Gastroesophageal sphincter (tissue), 4 donors: ENCODE results near the gene GTF2IRD1. TPM values are rescaled to one million over a fixed set of nuclear protein-coding genes. Genes with fewer than 3 reads are reported as not detected.
"Not testable (repeated sequence)": the region's sequence is repeated elsewhere in the genome, so short reads cannot be mapped to it uniquely, and the experiment has no call there.

Experiments
- ATAC-seq: fragments of 150-250 bp; one replicate; pipeline ENCODE4 v1.9.1; 2016; ENCODE audit warnings: mild to moderate bottlenecking, moderate library complexity
- H3K27ac ChIP-seq, 4 donors: fragments of 200-600 bp; sonication (generic) in 3 of 4; 1 replicate in 3 of 4; 2 replicates in 1 of 4; pipeline ENCODE4 v1.5.1; 2016 to 2019
- H3K27me3 ChIP-seq: fragments of 200-600 bp; sonication (generic); one replicate; pipeline ENCODE4 v1.5.1; 2019
- H3K36me3 ChIP-seq, 2 donors: fragments of 200-600 bp; sonication (generic); one replicate each; pipeline ENCODE4 v1.5.1; 2019; ENCODE audit warnings: control low read depth in 1 of 2
- H3K4me1 ChIP-seq, 3 donors: fragments of 200-600 bp; sonication (generic); 1 replicate in 2 of 3; 2 replicates in 1 of 3; pipeline ENCODE4 v1.5.1; 2016 to 2019; ENCODE audit warnings: control low read depth in 2 of 3
- H3K4me3 ChIP-seq, 2 donors: fragments of 200-600 bp; sonication (generic); one replicate each; pipeline ENCODE4 v1.5.1; 2019; ENCODE audit warnings: mild to moderate bottlenecking in 1 of 2, moderate library complexity in 1 of 2
- H3K9me3 ChIP-seq, 3 donors: fragments of 200-600 bp; sonication (generic); one replicate each; pipeline ENCODE4 v1.5.1; 2017 to 2019; ENCODE audit warnings: control low read depth in 2 of 3
- CTCF ChIP-seq, 4 experiments: fragments of 200-600 bp in 2 of 4; fragments of 450-650 bp in 2 of 4; sonication (generic) in 1 of 4; IDR thresholded peaks; one replicate each; pipeline ENCODE4 v1.5.1; 2017 to 2019; ENCODE audit warnings: antibody characterized with exemption in 4 of 4, mild to moderate bottlenecking in 2 of 4, moderate library complexity in 2 of 4
- EP300 ChIP-seq: sonication (generic); formaldehyde crosslinking; IDR thresholded peaks from one replicate; pipeline ENCODE4 v1.6.1; 2017; ENCODE audit warnings: antibody characterized with exemption, mild to moderate bottlenecking
- POLR2A ChIP-seq, 2 donors: fragments of 450-650 bp; IDR thresholded peaks; one replicate each; pipeline ENCODE4 v1.6.1; 2017; ENCODE audit warnings: antibody characterized with exemption in 2 of 2, mild to moderate bottlenecking in 2 of 2, moderate library complexity in 1 of 2
- POLR2AphosphoS5 ChIP-seq: sonication (generic); formaldehyde crosslinking; IDR thresholded peaks from one replicate; pipeline ENCODE4 v1.6.1; 2017; ENCODE audit warnings: antibody characterized with exemption
- WGBS, 2 donors: methylation state at CpG; one replicate each; pipeline ENCODE4 v1.1.5; 2018; ENCODE audit warnings: low coverage in 1 of 2; 5-methylcytosine and 5-hydroxymethylcytosine counted together
- total RNA-seq, 4 donors: library from RNA; depleted of rRNA; stranded (reverse); fragments of >200 nt; gene quantifications; one replicate each; pipeline ENCODE4 v1.1.0, GENCODE V29; 2016

GTF2IRD1 gene
- total RNA-seq, 4 donors from 2014 or later = 21.5 to 49.0 (median 28.2) TPM

GRCh38 chr7:74525140-74525539 lies 71.4 kb downstream of the GTF2IRD1 start:
- H3K4me1 ChIP-seq = no peaks in the 10 kb centered on the region
- H3K27me3 ChIP-seq = no peaks in the 10 kb centered on the region
- no peak overlapping the region for H3K27ac ChIP-seq
- ATAC-seq = no peak
- no peak for TF ChIP-seq CTCF (IDR thresholded peaks at IDR 0.05)
- no peak for TF ChIP-seq EP300
- TF ChIP-seq POLR2AphosphoS5 = no peak
- TF ChIP-seq POLR2A (IDR thresholded peaks at IDR 0.05) = no peak
- H3K9me3 ChIP-seq = peaks cover 0 to 11% (median 0%) of the 10 kb centered on the region in 3 donors
- no peak overlapping the region for H3K4me3 ChIP-seq
- 86 to 100% methylated on average over 1 of the region's 6 CpGs for WGBS, 2 donors
- peaks cover 0 to 95% of the 10 kb centered on the region in 2 donors for H3K36me3 ChIP-seq

- TF ChIP-seq EP300 = no peak
- TF ChIP-seq POLR2AphosphoS5 = no peak
- TF ChIP-seq POLR2A (IDR thresholded peaks at IDR 0.05) = no peak
- no peak for TF ChIP-seq CTCF (IDR thresholded peaks at IDR 0.05)
- no peak for ATAC-seq
- WGBS, 2 donors = 75 to 85% methylated on average over 2 of the region's 7 CpGs
- H3K4me3 ChIP-seq = no peak overlapping the region
- no peaks in the 10 kb centered on the region for H3K4me1 ChIP-seq
- peaks cover 0 to 11% (median 0%) of the 10 kb centered on the region in 3 donors for H3K9me3 ChIP-seq
- H3K27me3 ChIP-seq = no peaks in the 10 kb centered on the region
- H3K36me3 ChIP-seq = peaks cover 0 to 94% of the 10 kb centered on the region in 2 donors
- H3K27ac ChIP-seq = no peak overlapping the region
Observed at GRCh38 chr7:74525881-74526280, 72.2 kb downstream of the GTF2IRD1 start.

GRCh38 chr7:74526780-74527179 lies 73.1 kb downstream of the GTF2IRD1 start:
- peaks cover 0 to 94% of the 10 kb centered on the region in 2 donors for H3K36me3 ChIP-seq
- no peaks in the 10 kb centered on the region for H3K27me3 ChIP-seq
- WGBS, 2 donors = 79 to 90% methylated on average over 6 to 8 of the region's 8 CpGs
- TF ChIP-seq POLR2A (IDR thresholded peaks at IDR 0.05) = no peak
- TF ChIP-seq CTCF (IDR thresholded peaks at IDR 0.05) = no peak
- no peak for TF ChIP-seq POLR2AphosphoS5
- TF ChIP-seq EP300 = no peak
- ATAC-seq = no peak
- H3K9me3 ChIP-seq = peaks cover 0 to 2% (median 0%) of the 10 kb centered on the region in 3 donors
- H3K27ac ChIP-seq = no peak overlapping the region
- no peak overlapping the region for H3K4me3 ChIP-seq
- H3K4me1 ChIP-seq = no peaks in the 10 kb centered on the region

GRCh38 chr7:74527842-74528241 lies 74.1 kb downstream of the GTF2IRD1 start:
- Histone ChIP-seq H3K27ac (no peak overlapping the region), H3K36me3 (peaks cover 0 to 94% of the 10 kb centered on the region in 2 donors), H3K9me3 (no peaks in the 10 kb centered on the region), H3K27me3 (no peaks in the 10 kb centered on the region), H3K4me3 (no peak overlapping the region), H3K4me1 (no peaks in the 10 kb centered on the region)
- WGBS, 2 donors = 82 to 84% methylated on average over 7 of the region's 7 CpGs
- TF ChIP-seq POLR2A (IDR thresholded peaks at IDR 0.05) = no peak
- TF ChIP-seq POLR2AphosphoS5 = no peak
- TF ChIP-seq EP300 = no peak
- TF ChIP-seq CTCF (IDR thresholded peaks at IDR 0.05) = no peak
- ATAC-seq = no peak

GRCh38 chr7:74528773-74529172 lies 75.1 kb downstream of the GTF2IRD1 start:
- WGBS, 2 donors = 90 to 95% methylated on average over 6 to 7 of the region's 7 CpGs

More at GRCh38 chr7:74528773-74529172, 75.1 kb downstream of the GTF2IRD1 start:
- H3K27me3 ChIP-seq, ATAC-seq, H3K4me1 ChIP-seq, H3K27ac ChIP-seq, H3K4me3 ChIP-seq, H3K9me3 ChIP-seq: not testable (repeated sequence)
- peaks cover 0 to 94% of the 10 kb centered on the region in 2 donors for H3K36me3 ChIP-seq
